HepG2 (cell line): ENCODE measurements around the gene SH2D3C.

Experiments
- ARHGAP35 ChIP-seq: sonication (generic); formaldehyde crosslinking; IDR thresholded peaks from 2 replicates; pipeline ENCODE4 v1.9.0; 2022; ENCODE audit warnings: mild to moderate bottlenecking, inconsistent platforms, moderate library complexity, missing genetic modification reagents, borderline replicate concordance
- EEA1 ChIP-seq: sonication (generic); formaldehyde crosslinking; IDR thresholded peaks from 2 replicates; pipeline ENCODE4 v1.5.1; 2020; ENCODE audit warnings: mild to moderate bottlenecking, missing genetic modification reagents, borderline replicate concordance
- KDM3A ChIP-seq: IDR thresholded peaks from 2 replicates; pipeline ENCODE4 v1.6.1; 2018; ENCODE audit warnings: low read depth, missing compliant biosample characterization
- MAF1 ChIP-seq: sonication (generic); formaldehyde crosslinking; IDR thresholded peaks from 2 replicates; pipeline ENCODE4 v1.5.0; 2020; ENCODE audit warnings: missing genetic modification reagents, borderline replicate concordance
- SRF ChIP-seq: IDR thresholded peaks from 2 replicates; pipeline ENCODE4 v1.6.1; 2011; ENCODE audit warnings: mild to moderate bottlenecking, low read depth, low read length, moderate library complexity
- ZNF354B ChIP-seq: sonication (generic); formaldehyde crosslinking; IDR thresholded peaks from 2 replicates; pipeline ENCODE4 v1.8.0; 2022; ENCODE audit warnings: mild to moderate bottlenecking, missing genetic modification reagents
- ZNF468 ChIP-seq: sonication (generic); formaldehyde crosslinking; IDR thresholded peaks from 2 replicates; pipeline ENCODE4 v1.8.0; 2022; ENCODE audit warnings: mild to moderate bottlenecking, moderate library complexity, missing genetic modification reagents
- ZNF747 ChIP-seq: sonication (generic); formaldehyde crosslinking; IDR thresholded peaks from 2 replicates; pipeline ENCODE4 v1.8.1; 2023; ENCODE audit warnings: missing genetic modification reagents, mild to moderate bottlenecking, borderline replicate concordance
- TF ChIP-seq, protein P1 (sequence below), 2 experiments: fragments of 450-650 bp in 1 of 2; sonication (generic) in 1 of 2; formaldehyde crosslinking in 1 of 2; IDR thresholded peaks; 2 replicates each; pipeline versions ENCODE4 v1.6.1 to v1.8.0; 2016 to 2022; ENCODE audit warnings: antibody characterized with exemption in 1 of 2, mild to moderate bottlenecking in 1 of 2, missing genetic modification reagents in 1 of 2
- TF ChIP-seq, protein P2 (sequence below): sonication (generic); formaldehyde crosslinking; IDR thresholded peaks from 2 replicates; pipeline ENCODE4 v1.4.0; 2020; ENCODE audit warnings: mild to moderate bottlenecking, missing genetic modification reagents
- TF ChIP-seq, protein P3 (sequence below): sonication (generic); formaldehyde crosslinking; IDR thresholded peaks from 2 replicates; pipeline ENCODE4 v1.9.0; 2021; ENCODE audit warnings: mild to moderate bottlenecking, missing genetic modification reagents
- TF ChIP-seq, protein P4 (sequence below): sonication (generic); formaldehyde crosslinking; IDR thresholded peaks from 2 replicates; pipeline ENCODE4 v1.5.0; 2020; ENCODE audit warnings: missing genetic modification reagents, mild to moderate bottlenecking, borderline replicate concordance

DNA sequence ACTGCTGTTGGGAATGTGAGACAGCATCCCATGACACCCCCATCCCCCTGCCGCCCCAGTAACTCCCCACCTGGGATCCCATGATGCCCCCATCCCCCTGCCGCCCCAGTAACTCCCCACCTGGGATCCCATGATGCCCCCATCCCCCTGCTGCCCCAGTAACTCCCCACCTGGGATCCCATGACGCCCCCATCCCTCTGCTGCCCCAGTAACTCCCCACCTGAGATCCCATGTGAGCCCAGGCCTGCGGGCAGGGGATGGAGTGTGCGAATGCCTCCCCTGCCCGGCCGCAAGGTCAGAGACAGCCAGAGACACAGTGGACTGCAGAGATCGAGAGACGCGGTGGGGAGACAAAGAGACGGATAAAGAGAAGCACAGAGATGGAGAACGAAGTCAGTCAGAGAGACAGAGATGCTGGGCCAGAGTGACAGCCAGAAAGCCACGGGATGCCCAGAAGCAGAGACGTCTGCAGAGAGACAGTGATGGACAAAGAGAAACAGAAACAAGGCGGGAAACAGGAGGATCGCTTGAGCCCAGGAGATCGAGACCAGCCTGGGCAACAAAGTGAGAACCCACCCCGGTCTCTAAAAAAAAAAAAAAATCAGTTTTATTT, 992 bp downstream of the SH2D3C start:
- TF ChIP-seq, protein P1, sequence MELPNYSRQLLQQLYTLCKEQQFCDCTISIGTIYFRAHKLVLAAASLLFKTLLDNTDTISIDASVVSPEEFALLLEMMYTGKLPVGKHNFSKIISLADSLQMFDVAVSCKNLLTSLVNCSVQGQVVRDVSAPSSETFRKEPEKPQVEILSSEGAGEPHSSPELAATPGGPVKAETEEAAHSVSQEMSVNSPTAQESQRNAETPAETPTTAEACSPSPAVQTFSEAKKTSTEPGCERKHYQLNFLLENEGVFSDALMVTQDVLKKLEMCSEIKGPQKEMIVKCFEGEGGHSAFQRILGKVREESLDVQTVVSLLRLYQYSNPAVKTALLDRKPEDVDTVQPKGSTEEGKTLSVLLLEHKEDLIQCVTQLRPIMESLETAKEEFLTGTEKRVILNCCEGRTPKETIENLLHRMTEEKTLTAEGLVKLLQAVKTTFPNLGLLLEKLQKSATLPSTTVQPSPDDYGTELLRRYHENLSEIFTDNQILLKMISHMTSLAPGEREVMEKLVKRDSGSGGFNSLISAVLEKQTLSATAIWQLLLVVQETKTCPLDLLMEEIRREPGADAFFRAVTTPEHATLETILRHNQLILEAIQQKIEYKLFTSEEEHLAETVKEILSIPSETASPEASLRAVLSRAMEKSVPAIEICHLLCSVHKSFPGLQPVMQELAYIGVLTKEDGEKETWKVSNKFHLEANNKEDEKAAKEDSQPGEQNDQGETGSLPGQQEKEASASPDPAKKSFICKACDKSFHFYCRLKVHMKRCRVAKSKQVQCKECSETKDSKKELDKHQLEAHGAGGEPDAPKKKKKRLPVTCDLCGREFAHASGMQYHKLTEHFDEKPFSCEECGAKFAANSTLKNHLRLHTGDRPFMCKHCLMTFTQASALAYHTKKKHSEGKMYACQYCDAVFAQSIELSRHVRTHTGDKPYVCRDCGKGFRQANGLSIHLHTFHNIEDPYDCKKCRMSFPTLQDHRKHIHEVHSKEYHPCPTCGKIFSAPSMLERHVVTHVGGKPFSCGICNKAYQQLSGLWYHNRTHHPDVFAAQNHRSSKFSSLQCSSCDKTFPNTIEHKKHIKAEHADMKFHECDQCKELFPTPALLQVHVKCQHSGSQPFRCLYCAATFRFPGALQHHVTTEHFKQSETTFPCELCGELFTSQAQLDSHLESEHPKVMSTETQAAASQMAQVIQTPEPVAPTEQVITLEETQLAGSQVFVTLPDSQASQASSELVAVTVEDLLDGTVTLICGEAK (IDR thresholded peaks at IDR 0.05), result no peak
- TF ChIP-seq, protein P1 (CRISPR knock-in tag; IDR thresholded peaks at IDR 0.05), result no peak
- no peak for TF ChIP-seq MAF1 (CRISPR knock-in tag)
- no peak for TF ChIP-seq ZNF747 (CRISPR knock-in tag)
- no peak for TF ChIP-seq ZNF468 (CRISPR knock-in tag)
- TF ChIP-seq, protein P2, sequence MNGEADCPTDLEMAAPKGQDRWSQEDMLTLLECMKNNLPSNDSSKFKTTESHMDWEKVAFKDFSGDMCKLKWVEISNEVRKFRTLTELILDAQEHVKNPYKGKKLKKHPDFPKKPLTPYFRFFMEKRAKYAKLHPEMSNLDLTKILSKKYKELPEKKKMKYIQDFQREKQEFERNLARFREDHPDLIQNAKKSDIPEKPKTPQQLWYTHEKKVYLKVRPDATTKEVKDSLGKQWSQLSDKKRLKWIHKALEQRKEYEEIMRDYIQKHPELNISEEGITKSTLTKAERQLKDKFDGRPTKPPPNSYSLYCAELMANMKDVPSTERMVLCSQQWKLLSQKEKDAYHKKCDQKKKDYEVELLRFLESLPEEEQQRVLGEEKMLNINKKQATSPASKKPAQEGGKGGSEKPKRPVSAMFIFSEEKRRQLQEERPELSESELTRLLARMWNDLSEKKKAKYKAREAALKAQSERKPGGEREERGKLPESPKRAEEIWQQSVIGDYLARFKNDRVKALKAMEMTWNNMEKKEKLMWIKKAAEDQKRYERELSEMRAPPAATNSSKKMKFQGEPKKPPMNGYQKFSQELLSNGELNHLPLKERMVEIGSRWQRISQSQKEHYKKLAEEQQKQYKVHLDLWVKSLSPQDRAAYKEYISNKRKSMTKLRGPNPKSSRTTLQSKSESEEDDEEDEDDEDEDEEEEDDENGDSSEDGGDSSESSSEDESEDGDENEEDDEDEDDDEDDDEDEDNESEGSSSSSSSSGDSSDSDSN (CRISPR knock-in tag), result no peak
- no peak for TF ChIP-seq EEA1 (CRISPR knock-in tag)
- TF ChIP-seq, protein P3, sequence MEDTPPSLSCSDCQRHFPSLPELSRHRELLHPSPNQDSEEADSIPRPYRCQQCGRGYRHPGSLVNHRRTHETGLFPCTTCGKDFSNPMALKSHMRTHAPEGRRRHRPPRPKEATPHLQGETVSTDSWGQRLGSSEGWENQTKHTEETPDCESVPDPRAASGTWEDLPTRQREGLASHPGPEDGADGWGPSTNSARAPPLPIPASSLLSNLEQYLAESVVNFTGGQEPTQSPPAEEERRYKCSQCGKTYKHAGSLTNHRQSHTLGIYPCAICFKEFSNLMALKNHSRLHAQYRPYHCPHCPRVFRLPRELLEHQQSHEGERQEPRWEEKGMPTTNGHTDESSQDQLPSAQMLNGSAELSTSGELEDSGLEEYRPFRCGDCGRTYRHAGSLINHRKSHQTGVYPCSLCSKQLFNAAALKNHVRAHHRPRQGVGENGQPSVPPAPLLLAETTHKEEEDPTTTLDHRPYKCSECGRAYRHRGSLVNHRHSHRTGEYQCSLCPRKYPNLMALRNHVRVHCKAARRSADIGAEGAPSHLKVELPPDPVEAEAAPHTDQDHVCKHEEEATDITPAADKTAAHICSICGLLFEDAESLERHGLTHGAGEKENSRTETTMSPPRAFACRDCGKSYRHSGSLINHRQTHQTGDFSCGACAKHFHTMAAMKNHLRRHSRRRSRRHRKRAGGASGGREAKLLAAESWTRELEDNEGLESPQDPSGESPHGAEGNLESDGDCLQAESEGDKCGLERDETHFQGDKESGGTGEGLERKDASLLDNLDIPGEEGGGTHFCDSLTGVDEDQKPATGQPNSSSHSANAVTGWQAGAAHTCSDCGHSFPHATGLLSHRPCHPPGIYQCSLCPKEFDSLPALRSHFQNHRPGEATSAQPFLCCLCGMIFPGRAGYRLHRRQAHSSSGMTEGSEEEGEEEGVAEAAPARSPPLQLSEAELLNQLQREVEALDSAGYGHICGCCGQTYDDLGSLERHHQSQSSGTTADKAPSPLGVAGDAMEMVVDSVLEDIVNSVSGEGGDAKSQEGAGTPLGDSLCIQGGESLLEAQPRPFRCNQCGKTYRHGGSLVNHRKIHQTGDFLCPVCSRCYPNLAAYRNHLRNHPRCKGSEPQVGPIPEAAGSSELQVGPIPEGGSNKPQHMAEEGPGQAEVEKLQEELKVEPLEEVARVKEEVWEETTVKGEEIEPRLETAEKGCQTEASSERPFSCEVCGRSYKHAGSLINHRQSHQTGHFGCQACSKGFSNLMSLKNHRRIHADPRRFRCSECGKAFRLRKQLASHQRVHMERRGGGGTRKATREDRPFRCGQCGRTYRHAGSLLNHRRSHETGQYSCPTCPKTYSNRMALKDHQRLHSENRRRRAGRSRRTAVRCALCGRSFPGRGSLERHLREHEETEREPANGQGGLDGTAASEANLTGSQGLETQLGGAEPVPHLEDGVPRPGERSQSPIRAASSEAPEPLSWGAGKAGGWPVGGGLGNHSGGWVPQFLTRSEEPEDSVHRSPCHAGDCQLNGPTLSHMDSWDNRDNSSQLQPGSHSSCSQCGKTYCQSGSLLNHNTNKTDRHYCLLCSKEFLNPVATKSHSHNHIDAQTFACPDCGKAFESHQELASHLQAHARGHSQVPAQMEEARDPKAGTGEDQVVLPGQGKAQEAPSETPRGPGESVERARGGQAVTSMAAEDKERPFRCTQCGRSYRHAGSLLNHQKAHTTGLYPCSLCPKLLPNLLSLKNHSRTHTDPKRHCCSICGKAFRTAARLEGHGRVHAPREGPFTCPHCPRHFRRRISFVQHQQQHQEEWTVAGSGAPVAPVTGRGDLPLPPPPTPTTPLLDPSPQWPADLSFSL (CRISPR knock-in tag), result no peak
- TF ChIP-seq SRF, result no peak
- TF ChIP-seq, protein P4, sequence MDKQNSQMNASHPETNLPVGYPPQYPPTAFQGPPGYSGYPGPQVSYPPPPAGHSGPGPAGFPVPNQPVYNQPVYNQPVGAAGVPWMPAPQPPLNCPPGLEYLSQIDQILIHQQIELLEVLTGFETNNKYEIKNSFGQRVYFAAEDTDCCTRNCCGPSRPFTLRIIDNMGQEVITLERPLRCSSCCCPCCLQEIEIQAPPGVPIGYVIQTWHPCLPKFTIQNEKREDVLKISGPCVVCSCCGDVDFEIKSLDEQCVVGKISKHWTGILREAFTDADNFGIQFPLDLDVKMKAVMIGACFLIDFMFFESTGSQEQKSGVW (CRISPR knock-in tag), result no peak
- TF ChIP-seq ARHGAP35 (CRISPR knock-in tag), result no peak
- TF ChIP-seq KDM3A, result no peak
- no peak for TF ChIP-seq ZNF354B (CRISPR knock-in tag)
